Endothelial cell of umbilical vein (primary cell): ENCODE results near the gene FAM180B. TPM values are rescaled to one million over a fixed set of nuclear protein-coding genes. Genes with fewer than 3 reads are reported as not detected.

ENCODE experiments used
- BruUV-seq: library from RNA; stranded (reverse); fragments of 400-500 nt; replicated peaks from 2 replicates; lab custom pipeline; 2021; lab: Mats Ljungman, UMichigan
- CTCF ChIA-PET: fragments of 300-600, 350-600 bp; sonication (Branson Sonifier 250); formaldehyde crosslinking; loops from one replicate; lab custom pipeline; 2021; ENCODE audit warnings: antibody characterized with exemption, inconsistent platforms; lab: Charles Lee
- POLR2A ChIA-PET: fragments of 300-600, 350-600 bp; sonication (Branson Sonifier 250); formaldehyde crosslinking; loops from one replicate; lab custom pipeline; 2021; ENCODE audit warnings: antibody characterized with exemption, inconsistent platforms; lab: Charles Lee
- DNase-seq: peaks from one replicate; pipeline ENCODE4 v3.0.0-alpha.2; 2011; ENCODE audit warnings: low read depth, low spot score
- FAIRE-seq: peaks from 2 replicates; lab custom pipeline; 2011; peaks lifted over from hg19 to GRCh38; lab: Jason Lieb, UNC
- H2AFZ ChIP-seq: 2 replicates; pipeline ENCODE4 v1.6.0; 2012; ENCODE audit warnings: low read depth, low read length, control low read depth, inconsistent platforms
- H3K27ac ChIP-seq: 2 replicates; pipeline ENCODE4 v1.5.1; 2011; ENCODE audit warnings: low read depth, mild to moderate bottlenecking, control low read depth, low read length, moderate library complexity; ENCODE audit not compliant: insufficient read depth
- H3K27me3 ChIP-seq, 2 experiments: 2 replicates each; pipeline versions ENCODE4 v1.6.0 to v1.6.1; 2011; ENCODE audit warnings: low read length in 2 of 2, mixed read lengths in 1 of 2; ENCODE audit not compliant: control insufficient read depth in 2 of 2, insufficient read depth in 2 of 2
- H3K36me3 ChIP-seq, 2 experiments: 2 replicates in 1 of 2; 3 replicates in 1 of 2; pipeline ENCODE4 v1.5.1; 2011; ENCODE audit warnings: low read length in 2 of 2, mild to moderate bottlenecking in 1 of 2, moderate library complexity in 1 of 2; ENCODE audit not compliant: control insufficient read depth in 2 of 2, insufficient read depth in 2 of 2; ENCODE audit errors: extremely low read depth in 1 of 2
- H3K4me1 ChIP-seq: 3 replicates; pipeline ENCODE4 v1.5.1; 2011; ENCODE audit warnings: mild to moderate bottlenecking, low read length; ENCODE audit not compliant: control insufficient read depth, insufficient read depth; ENCODE audit errors: extremely low read depth
- H3K4me2 ChIP-seq: 2 replicates; pipeline ENCODE4 v1.6.1; 2011; ENCODE audit warnings: low read length, control low read depth, mixed read lengths; ENCODE audit not compliant: insufficient read depth
- H3K4me3 ChIP-seq, 3 experiments: fragments of 200-600 bp in 1 of 3; sonication (generic), shearing (Covaris generic) in 1 of 3; replicated peaks in 1 of 3; 2 replicates each; pipeline ENCODE4 v1.5.1; 2011 to 2016; ENCODE audit warnings: control low read depth in 3 of 3, low read length in 3 of 3, mild to moderate bottlenecking in 2 of 3, inconsistent platforms in 1 of 3, low read depth in 1 of 3, moderate library complexity in 1 of 3; ENCODE audit not compliant: insufficient read depth in 1 of 3
- H3K79me2 ChIP-seq: 2 replicates; pipeline ENCODE4 v1.6.0; 2012; ENCODE audit warnings: low read length, inconsistent platforms; ENCODE audit not compliant: control insufficient read depth, insufficient read depth
- H3K9ac ChIP-seq: replicated peaks from 2 replicates; pipeline ENCODE3; 2011; ENCODE audit warnings: low read length, control low read depth; ENCODE audit not compliant: insufficient read depth; ENCODE audit errors: extremely low read depth
- H3K9me1 ChIP-seq: replicated peaks from 3 replicates; pipeline ENCODE4 v1.6.0; 2011; ENCODE audit warnings: mild to moderate bottlenecking, low read length; ENCODE audit not compliant: control insufficient read depth, insufficient read depth; ENCODE audit errors: extremely low read depth
- H3K9me3 ChIP-seq: replicated peaks from 2 replicates; pipeline ENCODE4 v1.5.1; 2012; ENCODE audit warnings: low read length, inconsistent platforms; ENCODE audit not compliant: control insufficient read depth, insufficient read depth
- H4K20me1 ChIP-seq: replicated peaks from 2 replicates; pipeline ENCODE3; 2011; ENCODE audit warnings: mild to moderate bottlenecking, low read length; ENCODE audit not compliant: control insufficient read depth, insufficient read depth; ENCODE audit errors: extremely low read depth
- FOS ChIP-seq: IDR thresholded peaks from 2 replicates; pipeline ENCODE4 v1.6.1; 2011; ENCODE audit warnings: mild to moderate bottlenecking, low read length, moderate library complexity, borderline replicate concordance; ENCODE audit not compliant: insufficient read depth
- MYC ChIP-seq: IDR thresholded peaks from one replicate; pipeline ENCODE4 v1.6.1; 2011; ENCODE audit warnings: mild to moderate bottlenecking, low read depth, low read length
- POLR2A ChIP-seq: IDR thresholded peaks from 2 replicates; pipeline ENCODE4 v1.6.1; 2012; ENCODE audit warnings: low read depth, mild to moderate bottlenecking, control low read depth, low read length
- dilution Hi-C: fragments of 300-500 bp; cut with MboI; formaldehyde crosslinking; loops from one replicate; pipeline ENCODE4 v1.15.0; 2019; ENCODE audit warnings: low sequenced_read_pairs; ENCODE audit not compliant: extremely low pct_ligation_motif_present
- intact Hi-C: fragments of 100-400 bp; cut with micrococcal nuclease; formaldehyde crosslinking; loops from one replicate; pipeline ENCODE4 v1.10.0; 2022
- polyA plus RNA-seq, 4 experiments: library from polyadenylated mRNA; depleted of rRNA in 3 of 4; stranded (reverse) in 3 of 4; unstranded in 1 of 4; fragments of >200 nt; gene quantifications; 2 replicates each; pipeline versions ENCODE4 v1.2.1 to v1.2.3, GENCODE V29; 2011 to 2012; ENCODE audit warnings: missing spikeins in 1 of 4
- total RNA-seq: library from RNA; stranded (reverse); gene quantifications from 2 replicates; pipeline ENCODE4 v1.2.3, GENCODE V29; 2021

FAM180B gene
- total and polyA plus RNA-seq, 2 donors (not counting 3 experiments of a cell fraction or from before 2014, with no cell fraction given) = not detected

DNA sequence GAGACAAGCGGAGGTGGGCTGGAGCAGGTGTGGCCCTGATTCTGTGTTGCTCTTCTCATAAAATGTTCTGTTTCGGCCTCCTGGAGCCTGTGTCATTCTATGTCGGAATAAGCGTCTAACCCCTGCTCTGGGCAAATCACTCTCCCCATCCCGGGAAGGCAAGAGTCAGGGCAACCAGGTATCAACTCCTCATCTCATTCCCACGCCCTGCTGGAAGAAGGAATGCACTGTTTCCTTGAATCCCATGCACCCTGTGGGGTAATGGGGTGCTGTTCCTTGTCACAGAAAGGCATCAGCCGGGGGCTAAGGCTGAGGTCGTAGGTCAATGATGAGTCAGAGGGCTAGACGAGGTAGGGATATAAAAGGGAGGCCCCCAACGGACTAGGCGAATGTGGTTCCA lies 2.6 kb downstream of the FAM180B start:
- no peak for FAIRE-seq
- Histone ChIP-seq H3K9me1 (no peaks in the 10 kb centered on the region), H3K4me1 (peaks cover 10% of the 10 kb centered on the region), H3K79me2 (no peaks in the 10 kb centered on the region), H3K4me3 (peak overlapping the region in 1 of 3 experiments; percentile 32), H3K9ac (no peak overlapping the region), H2AFZ (peak overlapping the region; percentile 95), H3K36me3 (peaks cover 0 to under 1% of the 10 kb centered on the region in 2 experiments), H3K9me3 (no peaks in the 10 kb centered on the region), H4K20me1 (no peaks in the 10 kb centered on the region), H3K27me3 (peaks cover 15 to 20% of the 10 kb centered on the region in 2 experiments), H3K27ac (no peak overlapping the region), H3K4me2 (no peak overlapping the region)
- CTCF ChIA-PET = no interaction called here
- POLR2A ChIA-PET = no interaction called here
- dilution Hi-C loops (no loop called here), intact Hi-C loops (no loop called here)
- TF ChIP-seq FOS = no peak
- no peak for DNase-seq
- no TSS peak for BruUV-seq

GRCh38 chr11:47589584-47589976 lies 3.1 kb downstream of the FAM180B start:
- BruUV-seq = no TSS peak
- H3K4me1 ChIP-seq = peaks cover 10% of the 10 kb centered on the region
- intact Hi-C loops = no loop called here
- H4K20me1 ChIP-seq = no peaks in the 10 kb centered on the region
- FAIRE-seq = no peak
- H3K9ac ChIP-seq = peak overlapping the region; percentile 1
- no peak overlapping the region for H3K27ac ChIP-seq
- no peak for DNase-seq
- no peaks in the 10 kb centered on the region for H3K9me1 ChIP-seq
- H3K4me2 ChIP-seq = no peak overlapping the region
- H3K9me3 ChIP-seq = no peaks in the 10 kb centered on the region
- H3K27me3 ChIP-seq = peaks cover 18 to 24% of the 10 kb centered on the region in 2 experiments
- dilution Hi-C loops = no loop called here
- ChIA-PET POLR2A (no interaction called here), CTCF (no interaction called here)
- H3K4me3 ChIP-seq = peak overlapping the region in 1 of 3 experiments; percentile 32
- TF ChIP-seq POLR2A (no peak), MYC (no peak)
- H3K79me2 ChIP-seq = no peaks in the 10 kb centered on the region
- peak overlapping the region; percentile 95 for H2AFZ ChIP-seq
- H3K36me3 ChIP-seq = no peaks in the 10 kb centered on the region
